Activated CD8-positive, alpha-beta memory T cell treated with anti-CD3 and anti-CD28 coated beads for 36 hours (primary cell): ENCODE results near the gene SCPEP1. TPM values are rescaled to one million over a fixed set of nuclear protein-coding genes. Genes with fewer than 3 reads are reported as not detected.
"Not testable (repeated sequence)": the region's sequence is repeated elsewhere in the genome, so short reads cannot be mapped to it uniquely, and the experiment has no call there.

Experiments
- CTCF ChIA-PET: fragments of 350-600 bp; sonication (Branson Sonifier 250); formaldehyde crosslinking; loops from one replicate; lab custom pipeline; 2021; ENCODE audit warnings: antibody characterized with exemption; lab: Charles Lee
- POLR2A ChIA-PET: fragments of 350-600 bp; sonication (Branson Sonifier 250); formaldehyde crosslinking; loops from one replicate; lab custom pipeline; 2021; ENCODE audit warnings: antibody characterized with exemption; lab: Charles Lee
- total RNA-seq, 2 experiments: library from RNA; stranded (reverse); gene quantifications; one replicate each; pipeline ENCODE4 v1.2.3, GENCODE V29; 2021

Gene SCPEP1
- 10 to 100 TPM; 24.4 to 25.6 TPM for total RNA-seq

- ChIA-PET CTCF (interaction anchor here (0.8 to 1.6 kb wide), 3 partner anchors 11 to 33 kb away, joined by 3 to 5 read pairs (median 4); no protein-coding TSS in a partner anchor), POLR2A (interaction anchor here (0.7 to 0.8 kb wide), 4 partner anchors 74 to 620 kb away, joined by 3 to 4 read pairs (median 3); no protein-coding TSS in a partner anchor)
Measured at GRCh38 chr17:56977673-56978395, at the start of gene SCPEP1. Gene SCPEP1, plus strand, starts transcription at chr17:56978131. Its CDS starts 29 bp downstream, at chr17:56978160.

GRCh38 chr17:56928586-56928985 lies 49.3 kb upstream of the SCPEP1 start:
- ChIA-PET CTCF (no interaction called here), POLR2A (no interaction called here)

DNA sequence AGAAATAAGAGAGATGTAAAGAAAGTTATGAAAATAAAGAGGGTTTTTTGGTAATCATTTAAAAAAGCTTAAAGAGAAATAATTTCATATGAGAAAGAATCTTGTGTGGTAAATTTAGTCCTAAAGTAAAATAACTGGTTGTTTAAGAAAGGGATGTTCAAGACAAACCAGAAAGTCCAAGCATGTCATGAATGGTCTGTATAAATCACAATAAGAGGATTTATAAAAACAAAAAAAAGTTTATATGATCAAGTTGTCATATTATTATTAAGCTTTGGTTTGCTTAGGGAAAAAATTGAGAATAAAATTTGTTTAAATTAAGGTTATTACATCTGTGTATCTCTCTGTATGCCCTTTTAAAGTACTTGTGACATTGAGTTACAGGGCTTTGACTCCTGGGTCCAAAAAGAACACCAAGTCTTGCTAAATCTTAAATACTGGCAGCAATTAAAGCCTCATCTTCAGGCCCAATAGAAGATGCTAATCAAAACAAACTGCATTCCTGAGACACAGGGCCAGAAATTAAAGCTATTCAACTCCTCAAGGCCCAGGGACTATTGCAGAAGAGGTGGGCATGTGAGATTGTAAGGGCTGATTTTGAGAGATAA lies 48.5 kb upstream of the SCPEP1 start:
- POLR2A ChIA-PET = interaction anchor here (0.6 kb wide), 1 partner anchor 18 kb away, joined by 3 read pairs; no protein-coding TSS in a partner anchor
- CTCF ChIA-PET = no interaction called here

GRCh38 chr17:56930739-56931337 lies 47.1 kb upstream of the SCPEP1 start:
- ChIA-PET POLR2A (no interaction called here), CTCF (interaction anchor here (0.7 kb wide), 1 partner anchor 9 kb away, joined by 5 read pairs; no protein-coding TSS in a partner anchor)

DNA sequence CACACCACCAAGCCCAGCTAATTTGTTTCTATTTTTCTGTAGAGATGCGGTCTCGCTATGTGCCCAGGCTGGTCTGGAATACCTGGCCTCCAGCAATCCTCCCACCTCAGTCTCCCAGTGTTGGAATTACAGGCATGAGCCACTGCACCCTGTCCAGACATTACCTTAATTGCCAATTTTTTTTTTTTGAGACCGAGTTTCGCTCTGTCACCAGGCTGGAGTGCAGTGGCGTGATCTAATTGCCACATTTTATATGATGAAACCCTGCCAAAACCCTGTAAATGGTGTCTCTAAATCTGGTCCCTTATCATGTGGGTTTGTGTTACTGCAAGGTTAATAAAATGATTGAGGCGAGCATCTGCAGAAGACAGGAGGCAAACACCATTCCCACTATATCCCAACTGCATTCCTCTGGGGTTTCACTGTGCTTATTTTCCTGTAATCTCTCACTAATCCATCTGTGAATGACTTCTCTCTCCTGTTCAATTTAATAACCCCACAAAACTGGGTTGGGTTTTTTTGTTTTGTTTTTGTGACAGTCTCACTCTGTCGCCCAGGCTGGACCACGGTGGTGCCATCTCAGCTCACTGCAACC lies 44.7 kb upstream of the SCPEP1 start:
- ChIA-PET CTCF (interaction anchor here (1.1 kb wide), 1 partner anchor 13 kb away, joined by 3 read pairs; no protein-coding TSS in a partner anchor), POLR2A (no interaction called here)

DNA sequence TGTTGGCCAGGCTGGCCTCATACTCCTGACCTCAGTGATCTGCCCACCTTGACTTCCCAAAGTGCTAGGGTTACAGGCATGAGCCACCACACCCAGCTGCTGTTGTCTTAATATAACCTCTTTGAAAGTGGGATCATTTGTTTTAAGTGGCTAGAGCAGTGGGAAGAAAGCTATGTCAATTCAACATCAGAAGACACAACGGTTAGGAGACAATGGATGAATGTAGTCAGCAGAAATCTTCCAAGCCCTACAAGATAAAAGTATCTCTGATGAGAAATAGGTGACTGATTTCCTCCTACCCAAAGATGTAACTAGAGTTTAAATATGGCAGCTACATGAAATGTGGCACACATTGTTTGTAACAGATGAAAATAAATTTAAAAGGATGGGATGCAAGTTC lies 44.1 kb upstream of the SCPEP1 start:
- POLR2A ChIA-PET = no interaction called here
- CTCF ChIA-PET = no interaction called here

- ChIA-PET POLR2A (no interaction called here), CTCF (no interaction called here)
Measured at GRCh38 chr17:56934280-56934679, 43.7 kb upstream of the SCPEP1 start.

- ChIA-PET CTCF (no interaction called here), POLR2A (no interaction called here)
Measured at GRCh38 chr17:56935461-56935860, 42.5 kb upstream of the SCPEP1 start.

GRCh38 chr17:56936697-56937322 lies 41.1 kb upstream of the SCPEP1 start:
- POLR2A ChIA-PET = interaction anchor here (0.6 kb wide), 1 partner anchor 44 kb away, joined by 3 read pairs; no protein-coding TSS in a partner anchor
- CTCF ChIA-PET = no interaction called here

- CTCF ChIA-PET = no interaction called here
- POLR2A ChIA-PET = interaction anchor here (0.6 kb wide), 1 partner anchor 45 kb away, joined by 3 read pairs; no protein-coding TSS in a partner anchor
Measured at GRCh38 chr17:56937687-56938086, 40.2 kb upstream of the SCPEP1 start.

GRCh38 chr17:56938206-56938605 lies 39.7 kb upstream of the SCPEP1 start:
- CTCF ChIA-PET = not testable (repeated sequence)

GRCh38 chr17:56939869-56940484 lies 38.0 kb upstream of the SCPEP1 start:
- ChIA-PET POLR2A (interaction anchor here (0.9 kb wide), 1 partner anchor 26 kb away, joined by 3 read pairs; the partner anchor contains the start of gene TRIM25), CTCF (interaction anchor here (0.6 to 1.4 kb wide), 11 partner anchors 9 to 123 kb away, joined by 3 to 6 read pairs (median 4); partner anchors contain the start of genes C17orf67 and DGKE)

More at GRCh38 chr17:56938206-56938605, 39.7 kb upstream of the SCPEP1 start:
- POLR2A ChIA-PET = not testable (repeated sequence)

- ChIA-PET CTCF (interaction anchor here (1.5 to 2.2 kb wide), 2 partner anchors 30 to 124 kb away, joined by 3 to 5 read pairs; partner anchors contain the start of gene TRIM25), POLR2A (no interaction called here)
Measured at GRCh38 chr17:56943505-56944125, 34.3 kb upstream of the SCPEP1 start.

- ChIA-PET POLR2A (no interaction called here), CTCF (interaction anchor here (1.2 kb wide), 1 partner anchor 126 kb away, joined by 3 read pairs; no protein-coding TSS in a partner anchor)
Measured at GRCh38 chr17:56945938-56946505, 31.9 kb upstream of the SCPEP1 start.

DNA sequence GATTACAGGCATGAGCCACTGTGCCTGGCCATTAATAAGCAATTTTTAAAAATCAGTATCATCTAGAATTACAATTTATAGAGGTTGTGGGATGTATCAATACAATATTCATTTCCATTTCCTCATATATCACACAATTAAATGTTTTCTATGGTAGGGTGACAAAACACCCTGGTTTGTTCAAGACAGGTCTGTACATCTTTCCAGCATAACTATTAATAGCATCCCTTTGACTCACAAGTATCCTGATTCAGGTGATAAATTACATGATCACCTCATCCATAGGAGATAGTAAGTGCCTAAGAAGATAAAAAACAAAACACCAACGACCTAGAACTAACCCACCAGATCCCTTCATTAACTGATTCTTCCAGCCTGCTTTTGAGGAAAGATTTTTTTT lies 30.2 kb upstream of the SCPEP1 start:
- ChIA-PET CTCF (no interaction called here), POLR2A (no interaction called here)

GRCh38 chr17:56948491-56948890 lies 29.4 kb upstream of the SCPEP1 start:
- CTCF ChIA-PET = no interaction called here

GRCh38 chr17:56949595-56949994 lies 28.3 kb upstream of the SCPEP1 start:
- CTCF ChIA-PET = interaction anchor here (0.9 kb wide), 1 partner anchor 29 kb away, joined by 4 read pairs; no protein-coding TSS in a partner anchor
- POLR2A ChIA-PET = no interaction called here

More at GRCh38 chr17:56948491-56948890, 29.4 kb upstream of the SCPEP1 start:
- POLR2A ChIA-PET = no interaction called here
